Activated CD8-positive, alpha-beta memory T cell treated with anti-CD3 and anti-CD28 coated beads, Interleukin-2, amount 50 U/mL, for 1 hour (primary cell): ENCODE results near the gene FHIT.
"Not testable (repeated sequence)": the region's sequence is repeated elsewhere in the genome, so short reads cannot be mapped to it uniquely, and the experiment has no call there.

Experiments used
- DNase-seq: peaks from one replicate; pipeline ENCODE4 v3.0.0-alpha.2; 2020; ENCODE audit errors: extremely low read depth

Gene FHIT

GRCh38 chr3:59839283-59839682, 1412.0 kb downstream of the FHIT start:
- DNase-seq, result no peak

- DNase-seq, result no peak
Observed at GRCh38 chr3:59836531-59836930, 1414.7 kb downstream of the FHIT start.

- no peak for DNase-seq
Observed at GRCh38 chr3:59832702-59833101, 1418.5 kb downstream of the FHIT start.

- DNase-seq, result no peak
Observed at GRCh38 chr3:59832241-59832640, 1419.0 kb downstream of the FHIT start.

- DNase-seq, result no peak
Observed at GRCh38 chr3:59831394-59831793, 1419.9 kb downstream of the FHIT start.

GRCh38 chr3:59829527-59829926, 1421.7 kb downstream of the FHIT start:
- DNase-seq, result no peak

DNA sequence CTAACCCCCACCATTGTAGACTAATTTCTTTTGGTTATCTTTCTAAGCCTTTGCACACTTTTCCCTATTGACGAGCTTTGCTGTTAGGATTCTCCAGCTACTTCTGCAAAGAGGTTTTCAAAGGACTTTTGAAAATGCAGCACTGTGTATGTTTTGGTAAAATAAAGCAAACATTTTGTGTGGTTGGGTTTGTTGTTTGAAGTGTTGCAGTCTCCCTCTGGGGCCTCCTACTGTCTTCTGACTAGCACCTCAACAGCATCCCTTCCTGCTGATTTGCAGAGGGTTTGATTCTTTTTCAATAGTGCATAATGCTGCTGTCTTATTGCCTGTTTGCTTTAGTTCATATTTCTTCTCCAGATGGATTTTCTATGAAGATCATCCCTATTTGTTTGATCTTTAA, 1426.4 kb downstream of the FHIT start:
- no peak for DNase-seq

DNA sequence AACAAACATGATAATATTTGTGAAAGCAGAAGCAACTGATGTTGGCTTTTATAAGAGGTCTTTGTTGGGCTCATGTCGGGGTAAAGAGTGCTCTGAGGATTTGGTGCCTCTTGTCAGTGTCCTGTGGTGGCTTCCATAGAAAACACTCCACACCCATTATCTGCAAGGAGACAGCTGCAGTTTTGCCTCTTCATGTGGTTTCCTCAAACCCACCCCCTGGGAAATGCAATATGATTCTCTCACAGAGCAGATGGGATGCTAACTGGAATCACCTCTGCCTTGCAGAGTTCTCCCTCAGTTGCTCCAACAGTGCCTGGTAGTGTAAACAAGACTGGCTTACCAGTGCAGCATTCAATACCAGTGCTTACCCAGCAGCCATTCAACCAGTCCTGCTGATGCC, 1430.0 kb downstream of the FHIT start:
- no peak for DNase-seq

DNA sequence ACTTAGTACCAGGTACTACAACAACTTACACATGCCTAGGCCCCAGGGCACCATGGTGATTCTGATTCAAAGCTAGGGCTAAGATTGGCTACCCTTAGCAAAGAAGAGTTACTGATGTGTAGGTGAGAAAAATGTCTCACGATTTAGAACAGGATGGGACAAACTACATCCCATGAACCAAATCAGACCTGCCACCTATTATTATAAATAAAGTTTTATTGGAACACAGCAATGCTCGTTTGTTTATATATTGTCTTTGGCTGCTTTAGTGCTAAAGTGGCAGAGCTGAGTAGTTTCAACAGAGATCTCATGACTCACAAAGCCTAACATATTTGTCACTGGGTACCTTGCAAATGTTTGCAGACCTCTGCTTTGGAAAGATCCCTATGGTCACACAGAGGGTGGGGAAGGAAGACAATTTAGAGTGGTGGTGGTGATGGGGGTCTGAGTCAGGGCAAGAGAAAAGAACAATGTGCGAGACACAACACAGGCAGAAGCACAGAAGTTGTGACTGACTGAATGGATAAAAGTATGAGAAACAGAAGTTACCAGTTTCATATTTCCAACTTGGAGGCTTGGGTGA, 1430.8 kb downstream of the FHIT start:
- no peak for DNase-seq

DNA sequence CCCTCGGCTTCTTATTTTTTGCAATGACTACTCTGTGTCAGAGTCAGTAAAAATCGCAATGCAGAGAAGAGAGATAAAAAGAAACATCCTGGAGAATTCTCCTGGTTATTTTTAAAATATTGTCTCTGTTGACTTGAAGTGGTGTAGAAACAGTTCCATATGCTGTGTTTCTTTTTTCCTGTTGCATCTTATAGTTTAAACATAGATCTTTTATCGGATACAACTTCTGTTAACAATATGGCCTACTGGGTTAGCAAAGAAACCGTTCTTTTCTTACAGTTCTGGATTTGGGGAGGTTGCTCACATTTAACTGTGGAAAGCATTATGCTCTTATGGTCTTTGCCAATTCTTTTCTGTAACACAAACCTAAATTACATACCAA, 1432.3 kb downstream of the FHIT start:
- DNase-seq, result no peak

DNA sequence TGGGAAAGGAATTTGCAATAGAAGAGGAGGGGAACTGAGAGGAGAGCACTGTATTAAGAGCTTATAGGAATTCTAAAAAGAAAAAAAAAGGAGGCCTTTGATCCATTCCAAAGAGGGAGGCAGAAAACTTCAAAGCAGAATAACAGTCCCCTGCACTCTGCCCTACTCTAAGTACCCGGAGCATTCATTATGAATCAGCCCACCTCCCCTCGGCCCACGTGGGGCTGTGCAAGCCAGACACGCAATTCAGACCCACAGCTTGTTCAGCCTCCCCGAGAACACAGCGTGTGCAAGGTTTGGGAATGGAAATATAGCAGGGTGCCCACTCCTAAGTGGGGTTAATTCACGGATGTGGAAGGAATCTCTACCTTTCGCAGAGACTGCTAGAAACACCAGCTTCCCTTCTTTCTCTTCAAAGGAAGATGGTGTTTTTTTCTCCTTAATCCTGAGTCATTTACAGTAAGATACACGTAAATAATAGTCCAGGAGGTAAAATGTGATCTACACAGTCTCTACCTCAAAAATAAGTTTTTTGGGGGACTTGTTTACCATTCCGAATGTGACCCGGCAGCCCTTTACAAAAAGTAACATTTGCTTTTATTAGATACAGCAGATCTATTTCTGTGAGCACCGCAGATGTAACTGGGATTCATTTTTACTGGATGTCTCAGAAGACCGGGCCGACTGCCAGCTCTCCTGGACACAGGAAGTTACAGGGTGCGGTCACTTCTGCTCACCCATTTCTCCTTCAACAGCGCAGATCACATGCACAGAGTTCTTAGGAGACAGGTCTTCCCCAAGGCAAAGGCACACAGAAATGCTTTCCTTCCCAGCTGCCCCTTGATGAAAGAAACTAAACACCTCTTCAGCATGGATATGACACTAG, 1433.0 kb downstream of the FHIT start:
- DNase-seq, result no peak

DNA sequence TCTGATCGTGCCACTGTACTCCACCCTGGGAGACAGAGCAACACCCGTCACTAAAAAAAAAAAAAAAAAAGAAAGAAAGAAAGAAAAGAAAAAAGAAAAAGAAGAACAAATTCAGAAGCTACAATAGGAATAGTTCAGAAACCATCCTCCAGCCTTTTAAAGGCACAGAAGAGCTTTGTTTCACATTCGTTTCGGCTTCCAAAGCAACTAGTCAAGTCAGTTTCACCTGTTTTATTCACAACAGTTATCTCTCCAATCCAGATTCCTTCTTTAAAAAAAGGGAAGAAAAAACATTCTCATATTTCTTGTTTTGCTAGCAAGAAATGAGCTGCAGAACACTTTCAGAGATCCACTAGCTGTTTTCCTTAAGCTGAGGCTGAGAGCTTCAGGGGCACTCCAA, 1433.7 kb downstream of the FHIT start:
- no peak for DNase-seq

GRCh38 chr3:59816312-59816711, 1434.9 kb downstream of the FHIT start:
- DNase-seq, result no peak

DNA sequence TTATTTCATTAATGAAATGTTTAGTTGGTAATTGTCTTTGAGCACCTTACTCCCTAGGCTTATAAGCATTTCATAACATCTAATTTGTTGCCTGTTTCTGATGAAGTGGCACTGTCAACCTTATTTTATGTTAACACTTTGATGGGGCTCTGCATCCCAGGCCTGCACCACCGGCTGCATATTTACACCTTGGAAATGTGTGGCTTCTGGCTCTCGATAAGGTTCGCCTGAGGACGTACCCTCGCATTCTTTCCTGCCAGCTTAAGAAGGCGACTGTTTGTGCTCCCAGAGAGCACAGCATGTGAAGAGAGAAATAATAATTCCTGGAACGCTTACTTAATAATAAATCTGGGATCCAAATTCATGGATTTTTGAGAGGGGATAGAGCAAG, 1438.1 kb downstream of the FHIT start:
- DNase-seq, result no peak

GRCh38 chr3:59812237-59813147, 1438.8 kb downstream of the FHIT start:
- no peak for DNase-seq

- DNase-seq, result no peak
Observed at GRCh38 chr3:59811160-59811559, 1440.1 kb downstream of the FHIT start.

- DNase-seq, result no peak
Observed at GRCh38 chr3:59810606-59811005, 1440.6 kb downstream of the FHIT start.

- no peak for DNase-seq
Observed at GRCh38 chr3:59809710-59810444, 1441.4 kb downstream of the FHIT start.

DNA sequence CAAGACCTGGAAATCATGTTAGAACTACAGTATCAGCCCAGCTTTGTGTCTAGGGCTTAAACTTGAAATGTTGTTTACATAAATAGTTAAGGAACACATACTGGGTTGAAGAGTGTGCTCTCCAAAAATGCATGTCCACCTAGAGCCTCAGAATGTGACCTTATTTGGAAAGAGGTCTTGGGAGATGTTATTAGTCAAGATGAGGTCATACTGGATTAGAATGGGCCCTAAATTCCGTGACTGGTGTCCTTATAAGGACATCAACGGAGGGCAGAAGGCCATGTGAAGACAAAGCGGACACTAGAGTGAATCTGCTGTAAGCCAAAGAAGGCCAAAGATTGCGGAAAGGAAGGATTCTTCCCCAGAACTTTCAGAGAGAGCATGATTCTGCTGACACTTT, 1442.2 kb downstream of the FHIT start:
- DNase-seq, result no peak

DNA sequence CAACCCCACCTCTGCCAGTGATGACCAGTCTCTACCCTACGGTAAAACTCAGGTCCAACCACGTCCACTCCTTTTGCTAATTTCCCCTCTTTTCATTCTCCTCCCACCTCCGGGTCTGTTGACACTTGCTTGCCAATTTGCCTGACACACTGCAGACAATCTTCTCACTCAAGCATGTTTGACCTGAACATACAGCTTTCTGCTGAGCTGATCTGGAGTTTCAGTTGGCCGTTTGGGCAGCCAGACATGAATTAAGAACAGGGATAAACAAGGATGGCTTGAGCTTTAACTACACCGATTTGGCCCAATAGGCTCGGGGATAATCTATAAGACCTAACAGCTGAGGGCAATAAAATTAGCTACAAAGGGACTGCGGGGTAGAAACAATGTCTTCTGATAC, 1442.8 kb downstream of the FHIT start:
- no peak for DNase-seq

DNA sequence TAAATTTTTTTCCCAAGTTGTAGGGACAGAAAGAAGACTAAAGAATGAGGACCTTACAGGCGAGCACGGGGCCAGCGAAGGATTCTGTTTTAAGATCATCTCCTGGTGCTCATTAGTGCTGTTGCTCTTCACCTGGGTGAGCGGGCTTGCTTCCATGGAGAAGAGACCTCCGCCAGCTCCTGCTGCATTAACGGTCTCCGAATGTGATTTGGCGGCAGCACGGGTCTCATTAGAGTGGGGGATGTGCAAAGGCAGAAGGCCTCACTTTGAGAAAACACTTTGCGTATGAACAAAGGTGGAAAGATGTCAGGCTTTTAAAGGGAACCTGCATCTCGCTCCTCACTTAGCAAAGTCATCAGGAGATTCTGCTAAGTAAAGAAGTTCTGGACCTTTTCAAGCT, 1448.0 kb downstream of the FHIT start:
- DNase-seq, result no peak

DNA sequence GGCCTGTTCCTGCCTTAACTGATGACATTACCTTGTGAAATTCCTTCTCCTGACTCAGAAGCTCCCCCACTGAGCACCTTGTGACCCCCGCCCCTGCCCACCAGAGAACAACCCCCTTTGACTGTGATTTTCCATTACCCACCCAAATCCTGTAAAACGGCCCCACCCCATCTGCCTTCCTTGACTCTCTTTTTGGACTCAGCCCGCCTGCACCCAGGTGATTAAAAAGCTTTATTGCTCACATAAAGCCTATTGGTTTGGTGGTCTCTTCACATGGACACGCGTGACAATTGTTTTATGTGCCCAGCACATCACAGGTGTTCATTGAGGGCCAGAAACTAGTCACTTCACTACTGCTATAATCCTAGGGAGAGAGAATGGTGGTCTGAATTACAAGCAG, 1448.8 kb downstream of the FHIT start:
- DNase-seq, result not testable (repeated sequence)
